Measurements from ENCODE around the gene MIXL1. TPM values are rescaled to one million over a fixed set of nuclear protein-coding genes. Genes with fewer than 3 reads are reported as not detected.
"Not testable (repeated sequence)": the region's sequence is repeated elsewhere in the genome, so short reads cannot be mapped to it uniquely, and the experiment has no call there.

The MIXL1 gene
- polyA plus RNA-seq (2012; ENCODE audit: insufficient read depth, insufficient read length), result 0.75 TPM

DNA sequence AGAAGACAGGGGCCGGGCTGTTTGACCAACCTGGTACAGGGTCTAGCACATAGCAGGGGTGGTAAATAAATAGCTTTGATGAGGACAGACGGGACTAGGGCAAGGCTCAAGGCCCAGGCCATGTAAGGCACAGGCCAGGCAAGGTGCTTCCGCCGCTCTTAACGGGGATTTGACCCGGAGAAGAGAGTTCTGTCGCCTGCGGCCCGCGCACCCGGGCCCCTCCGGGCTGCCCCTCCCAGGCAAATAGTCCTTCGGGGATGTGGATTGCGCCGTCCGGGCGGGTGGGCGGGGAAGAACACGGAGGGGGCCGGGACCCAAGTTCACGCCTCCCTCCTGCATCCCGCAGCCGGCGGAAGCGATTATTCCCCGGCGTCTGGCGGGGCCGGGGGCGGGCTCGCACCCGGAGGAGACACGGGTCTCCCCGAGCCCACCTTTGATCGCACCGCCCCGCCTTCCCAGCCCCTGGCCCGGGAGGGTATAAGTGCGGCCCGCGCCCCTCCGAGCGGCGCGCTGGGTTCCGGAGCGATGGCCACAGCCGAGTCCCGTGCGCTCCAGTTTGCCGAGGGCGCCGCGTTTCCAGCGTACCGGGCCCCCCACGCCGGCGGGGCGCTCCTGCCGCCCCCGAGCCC lies at the start of gene MIXL1:
TSS of gene MIXL1 (plus strand) at position 508 of the 629 bp plus-strand sequence. CDS start at position 526, 18 bp downstream.
- H3K4me3 ChIP-seq (ENCODE audit: low read length), result peak within 1 kb of the TSS; percentile 20; the same call in 1 of the 2 replicates
- DNase-seq (ENCODE audit: low read depth, low spot score), result no peak

DNA sequence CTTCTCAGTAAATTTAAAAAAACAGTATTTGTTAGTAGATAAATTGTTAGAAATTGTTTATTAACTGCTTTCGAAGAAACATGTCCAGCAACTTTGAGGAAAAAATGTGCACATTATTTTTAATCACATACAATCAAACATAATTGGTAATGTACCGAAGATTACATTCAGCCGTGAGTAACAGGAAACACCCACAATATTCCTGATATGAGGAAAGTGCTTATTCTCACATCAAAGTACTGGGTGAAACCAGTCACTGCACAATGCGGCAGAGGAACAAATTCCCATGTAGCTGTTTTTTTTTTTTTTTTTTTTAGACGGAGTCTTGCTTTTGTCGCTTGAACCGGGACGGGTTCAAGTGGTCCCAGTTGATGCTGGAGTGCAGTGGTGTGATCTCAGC lies 46.6 kb upstream of the MIXL1 start:
- DNase-seq (ENCODE audit: low read depth, low spot score), result no peak
- H3K4me3 ChIP-seq (ENCODE audit: low read length), result no peak overlapping the region

DNA sequence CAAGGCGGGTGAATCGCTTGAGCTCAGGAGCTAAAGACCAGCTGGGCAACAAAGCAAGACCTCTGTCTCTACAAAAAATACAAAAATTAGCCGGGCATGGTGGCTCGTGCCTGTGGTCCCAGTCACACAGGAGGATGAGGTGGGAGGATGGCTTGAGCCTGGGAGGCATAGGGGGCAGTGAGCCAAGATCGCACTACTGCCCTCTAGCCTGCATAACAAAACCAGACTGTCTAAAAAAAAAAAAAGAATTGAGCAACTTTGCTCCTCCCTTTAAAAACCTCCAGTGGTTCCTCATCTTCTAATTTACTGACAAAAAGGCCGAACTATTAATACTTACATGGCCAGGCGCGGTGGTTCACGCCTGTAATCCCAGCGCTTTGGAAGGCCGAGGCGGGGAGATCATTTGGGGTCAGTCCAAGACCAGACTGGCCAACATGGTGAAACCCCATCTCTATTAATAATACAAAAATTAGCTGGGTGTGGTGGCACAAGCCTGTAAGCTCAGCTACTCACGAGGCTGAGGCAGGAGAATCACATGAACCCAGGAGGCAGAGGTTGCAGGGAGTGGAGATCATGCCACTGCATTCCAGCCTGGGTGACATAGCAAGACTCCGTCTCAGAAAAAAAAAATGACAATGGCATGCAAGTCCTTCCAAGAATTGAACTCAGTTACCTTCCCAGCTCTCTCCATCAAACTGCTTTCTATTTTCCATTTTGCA lies 41.3 kb upstream of the MIXL1 start:
- DNase-seq (ENCODE audit: low read depth, low spot score), result no peak

GRCh38 chr1:226185141-226186036 lies 38.1 kb upstream of the MIXL1 start:
- no peak for DNase-seq (ENCODE audit: low read depth, low spot score)
- peak overlapping the region; percentile 88 for H3K4me3 ChIP-seq (ENCODE audit: low read length)

More for the DNA sequence above, 41.3 kb upstream of the MIXL1 start:
- H3K4me3 ChIP-seq (ENCODE audit: low read length), result no peak overlapping the region

DNA sequence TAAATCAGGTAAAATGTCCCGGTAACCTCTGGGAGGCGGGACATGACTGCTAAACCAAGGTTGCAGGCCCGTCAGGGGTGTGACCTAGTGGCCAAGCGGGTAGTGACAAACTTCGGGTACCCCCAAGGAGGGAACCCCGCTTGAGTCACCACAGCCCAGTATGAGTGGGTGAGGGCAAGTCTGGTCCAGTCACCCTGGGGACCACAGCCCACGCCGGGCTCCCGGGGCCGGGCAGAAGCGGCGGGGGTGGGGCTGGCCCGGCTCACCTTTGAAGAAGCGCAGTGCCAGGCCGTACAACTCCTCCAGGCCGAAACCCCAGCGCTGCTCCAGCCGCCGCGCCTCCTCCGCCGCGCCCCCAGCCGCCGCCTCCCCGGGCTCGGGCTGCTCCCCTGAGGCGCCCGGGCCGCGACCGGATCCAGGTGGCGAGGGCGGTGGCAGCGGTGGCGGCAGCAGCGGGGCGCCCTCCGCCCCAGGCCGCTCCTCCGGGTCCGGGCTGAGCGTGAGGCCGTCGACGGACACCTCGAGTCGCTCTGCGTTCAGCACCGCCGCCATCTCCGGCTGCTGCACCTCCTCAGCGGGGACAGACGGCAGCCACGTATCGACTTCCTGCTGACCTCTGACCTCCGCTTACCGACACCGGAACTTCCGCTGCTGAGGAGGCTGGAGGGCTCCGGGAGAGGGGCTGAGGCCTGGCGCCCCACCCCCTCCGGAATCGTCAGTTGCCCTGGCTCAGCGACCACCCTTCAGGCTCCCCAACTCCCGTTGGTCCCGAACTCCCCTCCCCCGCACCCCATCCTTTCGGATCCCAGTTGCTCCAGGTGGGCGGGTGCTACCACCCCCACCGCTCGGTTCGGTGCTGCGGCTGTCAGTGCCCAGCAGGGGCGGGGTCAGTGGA lies 37.1 kb upstream of the MIXL1 start, which contains the start of gene ACBD3:
TSS of gene ACBD3 (minus strand) at position 618 of the 895 bp plus-strand sequence. CDS start at position 552, 66 bp downstream.
- H3K4me3 ChIP-seq (ENCODE audit: low read length), result peak within 1 kb of the TSS; percentile 88
- peak; percentile 76 for DNase-seq (ENCODE audit: low read depth, low spot score)

- H3K4me3 ChIP-seq (ENCODE audit: low read length), result peak overlapping the region; percentile 88
- no peak for DNase-seq (ENCODE audit: low read depth, low spot score)
Measured at GRCh38 chr1:226187019-226187322, 36.5 kb upstream of the MIXL1 start.

DNA sequence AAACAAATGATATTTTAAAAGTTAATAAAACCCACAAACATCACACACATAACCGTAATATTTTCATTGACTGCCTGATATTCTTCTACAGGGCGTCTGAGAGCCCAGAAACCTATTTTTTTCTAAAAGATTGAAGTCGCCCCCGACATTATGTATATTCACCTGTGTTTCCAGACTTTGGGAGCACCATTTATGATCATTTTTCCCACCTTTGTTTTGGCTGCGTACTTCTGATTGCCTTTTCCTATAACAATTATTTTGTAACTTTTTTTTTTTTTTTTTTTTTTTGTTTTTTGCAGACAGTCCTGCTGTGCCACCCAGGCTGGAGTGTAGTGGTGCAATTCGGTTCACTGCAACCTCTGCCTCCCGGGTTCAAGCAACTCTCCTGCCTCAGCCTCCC lies 36.1 kb upstream of the MIXL1 start:
- H3K4me3 ChIP-seq (ENCODE audit: low read length), result peak overlapping the region; percentile 88
- no peak for DNase-seq (ENCODE audit: low read depth, low spot score)

DNA sequence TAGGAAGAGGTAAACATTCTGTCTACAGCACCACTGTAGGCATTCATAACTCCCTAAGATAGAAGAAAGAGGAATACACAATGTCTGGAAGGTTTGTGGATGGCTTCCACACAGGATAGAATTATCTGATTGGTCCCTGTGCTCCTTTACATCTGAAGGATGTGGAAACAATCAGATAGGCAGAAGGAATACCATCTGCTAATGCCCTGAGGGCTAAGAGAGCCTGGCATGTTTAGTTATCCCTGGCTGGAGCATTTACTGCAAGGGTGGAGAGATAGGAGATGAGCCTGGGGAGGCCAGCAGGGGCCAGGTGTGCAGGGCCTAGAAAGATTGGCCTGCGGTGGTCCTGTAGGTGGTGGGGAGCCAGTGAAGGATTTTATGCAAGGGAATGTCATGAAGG lies 28.3 kb upstream of the MIXL1 start:
- no peak for DNase-seq (ENCODE audit: low read depth, low spot score)
- H3K4me3 ChIP-seq (ENCODE audit: low read length), result no peak overlapping the region

GRCh38 chr1:226199971-226200370 lies 23.5 kb upstream of the MIXL1 start:
- no peak for DNase-seq (ENCODE audit: low read depth, low spot score)
- no peak overlapping the region for H3K4me3 ChIP-seq (ENCODE audit: low read length)

DNA sequence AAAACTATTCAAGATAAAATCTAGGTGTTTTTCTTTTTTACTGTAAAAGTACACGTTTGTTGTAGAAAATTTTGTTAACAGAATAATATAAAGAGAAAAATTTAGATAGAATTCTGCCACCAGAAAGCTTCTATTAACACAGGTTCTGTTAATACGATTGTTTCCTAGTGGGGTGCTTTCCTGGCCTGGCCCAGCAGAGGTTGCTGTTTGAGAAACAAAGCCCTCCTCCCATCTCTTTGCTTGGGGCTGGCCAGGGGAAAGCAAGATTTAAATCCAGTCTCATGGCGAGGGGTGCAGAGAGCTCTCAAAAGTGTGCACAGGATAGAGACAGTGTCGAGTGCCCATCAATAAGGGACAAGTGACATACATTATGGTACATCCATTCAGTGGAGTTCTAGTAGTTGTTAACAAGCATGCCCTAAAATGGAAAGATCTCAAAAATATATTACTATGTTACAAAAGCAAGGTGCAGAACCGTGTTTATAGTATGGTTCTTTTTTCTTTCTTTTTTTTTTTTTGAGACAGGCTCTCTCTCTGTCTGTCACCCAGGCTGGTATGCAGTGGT lies 22.4 kb upstream of the MIXL1 start:
- H3K4me3 ChIP-seq (ENCODE audit: low read length), result no peak overlapping the region
- no peak for DNase-seq (ENCODE audit: low read depth, low spot score)

DNA sequence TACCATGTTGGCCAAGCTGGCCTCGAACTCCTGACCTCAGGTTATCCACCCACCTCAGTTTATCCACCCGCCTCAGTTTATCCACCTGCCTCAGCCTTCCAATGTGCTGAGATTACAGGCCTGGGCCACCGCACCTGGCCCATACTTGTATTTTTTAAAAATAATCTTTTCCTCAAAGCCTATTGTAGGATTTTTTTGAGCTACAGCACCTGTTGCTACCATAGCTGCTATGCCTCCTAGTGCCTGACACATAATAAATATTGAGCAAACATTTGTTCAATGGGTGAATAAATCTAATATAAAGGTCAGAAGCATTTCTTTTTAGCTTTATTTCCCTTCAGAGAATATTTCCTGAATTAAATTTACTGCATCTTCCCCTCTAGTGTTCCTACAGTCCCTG lies 21.2 kb upstream of the MIXL1 start:
- no peak overlapping the region for H3K4me3 ChIP-seq (ENCODE audit: low read length)
- no peak for DNase-seq (ENCODE audit: low read depth, low spot score)

DNA sequence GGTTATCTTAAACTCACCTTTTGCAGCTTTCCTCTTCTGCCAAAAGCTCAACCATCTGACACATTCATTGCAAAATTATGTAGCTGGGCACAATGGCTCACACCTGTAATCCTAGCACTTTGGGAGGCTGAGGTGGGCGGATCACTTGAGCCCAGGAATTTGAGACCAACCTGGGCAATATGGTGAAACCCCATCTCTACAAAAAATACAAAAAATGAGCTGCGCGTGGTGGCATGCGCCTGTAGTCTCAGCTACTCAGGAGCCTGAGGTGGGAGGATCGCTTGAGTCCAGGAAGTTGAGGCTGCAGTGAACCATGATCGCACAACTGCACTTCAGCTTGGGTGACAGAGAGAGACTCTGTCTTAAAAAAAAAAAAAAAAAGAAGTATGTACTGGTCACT lies 20.8 kb upstream of the MIXL1 start:
- not testable (repeated sequence) for DNase-seq (ENCODE audit: low read depth, low spot score); H3K4me3 ChIP-seq (ENCODE audit: low read length)

- no peak for DNase-seq (ENCODE audit: low read depth, low spot score)
- no peak overlapping the region for H3K4me3 ChIP-seq (ENCODE audit: low read length)
Measured at GRCh38 chr1:226203240-226203639, 20.2 kb upstream of the MIXL1 start.

DNA sequence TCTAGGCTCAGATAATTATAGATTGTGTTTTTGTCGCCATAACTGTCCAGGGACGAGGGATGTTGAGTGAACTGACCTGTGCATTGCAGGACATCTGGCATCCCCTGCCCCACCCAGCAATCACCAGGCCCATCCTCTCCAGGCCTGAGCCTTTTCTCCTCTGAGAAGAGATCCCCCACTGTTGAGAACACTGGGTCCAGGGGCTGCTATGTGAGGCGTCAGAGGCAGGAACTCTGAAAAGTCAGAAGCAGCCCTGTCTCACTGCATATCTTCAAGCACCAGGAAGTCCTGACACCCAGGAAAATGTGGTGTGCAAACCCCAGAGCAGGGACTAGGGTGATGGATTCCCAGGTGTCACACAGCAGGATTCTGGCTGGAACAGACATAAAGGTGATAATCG lies 19.8 kb upstream of the MIXL1 start:
- DNase-seq (ENCODE audit: low read depth, low spot score), result no peak
- H3K4me3 ChIP-seq (ENCODE audit: low read length), result no peak overlapping the region

- DNase-seq (ENCODE audit: low read depth, low spot score), result no peak
- no peak overlapping the region for H3K4me3 ChIP-seq (ENCODE audit: low read length)
Measured at GRCh38 chr1:226204198-226204597, 19.3 kb upstream of the MIXL1 start.

GRCh38 chr1:226207048-226207447 lies 16.4 kb upstream of the MIXL1 start:
- no peak overlapping the region for H3K4me3 ChIP-seq (ENCODE audit: low read length)
- DNase-seq (ENCODE audit: low read depth, low spot score), result no peak

DNA sequence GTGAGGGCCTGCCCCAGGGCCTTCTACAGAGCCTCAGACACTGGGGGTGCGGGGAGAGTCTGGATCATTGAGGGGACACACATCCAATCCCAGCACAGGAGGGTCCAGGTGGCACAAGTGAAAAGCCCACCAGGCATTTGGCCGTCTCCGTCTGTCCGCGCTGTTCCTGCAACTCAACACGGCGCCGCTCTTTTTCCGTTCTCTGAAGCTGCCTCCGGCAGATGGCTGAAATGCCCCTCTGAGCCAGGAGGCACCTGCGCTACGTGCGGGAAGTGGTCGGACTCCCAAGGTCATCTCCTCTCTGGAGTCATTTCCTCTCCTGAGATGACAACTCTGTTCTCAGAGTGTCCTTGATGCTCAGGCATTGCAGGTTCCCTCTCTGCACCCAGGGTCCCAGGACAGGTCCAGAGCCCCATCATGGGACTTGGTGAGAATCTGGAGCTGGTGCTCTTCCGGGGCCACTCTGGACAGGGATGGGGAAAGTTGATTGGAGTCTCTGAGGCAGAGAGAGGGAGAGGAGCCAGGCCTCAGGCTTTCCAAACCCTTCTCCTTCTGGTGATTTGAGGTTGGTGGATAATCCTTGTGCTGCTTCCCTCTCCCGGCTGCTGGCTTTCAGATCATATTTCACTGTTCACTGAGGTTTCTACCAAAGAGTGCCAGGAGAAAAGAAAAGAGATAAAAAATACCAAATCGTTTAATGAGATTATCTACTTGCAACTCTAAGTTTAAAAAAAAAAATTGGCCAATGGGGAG lies 14.0 kb upstream of the MIXL1 start:
- DNase-seq (ENCODE audit: low read depth, low spot score), result no peak
- no peak overlapping the region for H3K4me3 ChIP-seq (ENCODE audit: low read length)
